Gastroesophageal sphincter (tissue), 4 donors: Measurements from ENCODE around the gene ELMO1. TPM values are rescaled to one million over a fixed set of nuclear protein-coding genes. Genes with fewer than 3 reads are reported as not detected.

ENCODE experiments used
- ATAC-seq: fragments of 150-250 bp; one replicate; pipeline ENCODE4 v1.9.1; 2016; ENCODE audit warnings: mild to moderate bottlenecking, moderate library complexity
- H3K27ac ChIP-seq, 4 donors: fragments of 200-600 bp; sonication (generic) in 3 of 4; 1 replicate in 3 of 4; 2 replicates in 1 of 4; pipeline ENCODE4 v1.5.1; 2016 to 2019
- H3K27me3 ChIP-seq: fragments of 200-600 bp; sonication (generic); one replicate; pipeline ENCODE4 v1.5.1; 2019
- H3K36me3 ChIP-seq, 2 donors: fragments of 200-600 bp; sonication (generic); one replicate each; pipeline ENCODE4 v1.5.1; 2019; ENCODE audit warnings: control low read depth in 1 of 2
- H3K4me1 ChIP-seq, 3 donors: fragments of 200-600 bp; sonication (generic); 1 replicate in 2 of 3; 2 replicates in 1 of 3; pipeline ENCODE4 v1.5.1; 2016 to 2019; ENCODE audit warnings: control low read depth in 2 of 3
- H3K4me3 ChIP-seq, 2 donors: fragments of 200-600 bp; sonication (generic); one replicate each; pipeline ENCODE4 v1.5.1; 2019; ENCODE audit warnings: mild to moderate bottlenecking in 1 of 2, moderate library complexity in 1 of 2
- H3K9me3 ChIP-seq, 3 donors: fragments of 200-600 bp; sonication (generic); one replicate each; pipeline ENCODE4 v1.5.1; 2017 to 2019; ENCODE audit warnings: control low read depth in 2 of 3
- EP300 ChIP-seq: sonication (generic); formaldehyde crosslinking; IDR thresholded peaks from one replicate; pipeline ENCODE4 v1.6.1; 2017; ENCODE audit warnings: antibody characterized with exemption, mild to moderate bottlenecking
- POLR2A ChIP-seq, 2 donors: fragments of 450-650 bp; IDR thresholded peaks; one replicate each; pipeline ENCODE4 v1.6.1; 2017; ENCODE audit warnings: antibody characterized with exemption in 2 of 2, mild to moderate bottlenecking in 2 of 2, moderate library complexity in 1 of 2
- POLR2AphosphoS5 ChIP-seq: sonication (generic); formaldehyde crosslinking; IDR thresholded peaks from one replicate; pipeline ENCODE4 v1.6.1; 2017; ENCODE audit warnings: antibody characterized with exemption
- WGBS, 2 donors: methylation state at CpG; one replicate each; pipeline ENCODE4 v1.1.5; 2018; ENCODE audit warnings: low coverage in 1 of 2; 5-methylcytosine and 5-hydroxymethylcytosine counted together
- total RNA-seq, 4 donors: library from RNA; depleted of rRNA; stranded (reverse); fragments of >200 nt; gene quantifications; one replicate each; pipeline ENCODE4 v1.1.0, GENCODE V29; 2016
- TF ChIP-seq, protein P1 (sequence below), 4 experiments: fragments of 200-600 bp in 2 of 4; fragments of 450-650 bp in 2 of 4; sonication (generic) in 1 of 4; IDR thresholded peaks; one replicate each; pipeline ENCODE4 v1.5.1; 2017 to 2019; ENCODE audit warnings: antibody characterized with exemption in 4 of 4, mild to moderate bottlenecking in 2 of 4, moderate library complexity in 2 of 4

The ELMO1 gene
- total RNA-seq, 4 donors from 2014 or later = 22.1 to 54.0 (median 42.7) TPM

DNA sequence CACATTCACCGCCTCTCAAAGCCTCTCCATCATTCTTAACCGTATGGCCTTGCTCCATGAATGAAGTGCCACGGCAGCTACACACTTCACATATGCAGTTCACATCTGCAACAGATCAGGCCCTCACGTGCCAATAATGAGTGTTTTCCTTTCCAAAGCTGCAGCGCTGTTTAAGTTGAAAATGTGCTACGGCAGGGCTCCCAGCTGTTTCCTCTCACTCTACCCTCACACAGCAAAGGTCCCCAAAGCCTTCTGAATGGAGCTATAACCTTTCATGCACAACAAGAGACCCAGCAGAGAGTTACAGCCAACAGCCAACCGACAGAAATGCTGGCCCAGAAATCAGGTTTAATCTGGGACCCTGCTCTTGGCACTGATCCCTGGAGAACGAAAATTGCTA lies 236.1 kb downstream of the ELMO1 start:
- peak overlapping the region in 2 of 4 donors; percentile 53 to 62 for H3K27ac ChIP-seq
- 53 to 67% methylated on average over 3 to 4 of the region's 8 CpGs for WGBS, 2 donors

DNA sequence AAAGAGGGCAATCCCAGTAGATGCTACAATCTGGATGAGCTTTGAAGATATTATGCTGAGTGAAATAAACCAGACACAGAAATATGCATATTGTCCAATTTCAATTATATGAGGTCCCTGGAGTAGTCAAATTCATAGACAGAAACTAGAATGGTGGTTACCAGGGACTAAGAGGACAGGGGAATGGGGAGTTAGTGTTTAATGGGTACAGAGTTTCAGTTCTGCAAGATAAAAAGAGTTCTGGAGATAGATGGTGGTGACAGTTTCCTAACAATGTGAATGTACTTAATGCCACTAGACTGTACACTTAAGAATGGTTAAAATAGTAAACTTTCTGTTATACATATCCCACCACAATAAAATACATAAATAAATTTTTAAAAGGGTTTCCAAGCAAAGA lies 236.6 kb downstream of the ELMO1 start:
- no peak for ATAC-seq
- peaks cover 8 to 69% (median 27%) of the 10 kb centered on the region in 3 donors for H3K4me1 ChIP-seq
- H3K27ac ChIP-seq = peak overlapping the region in 3 of 4 donors; percentile 52 to 62 (median 53)

More for the DNA sequence above, 236.1 kb downstream of the ELMO1 start:
- ATAC-seq = no peak
- H3K4me1 ChIP-seq = peaks cover 8 to 74% (median 29%) of the 10 kb centered on the region in 3 donors
- no peak overlapping the region for H3K4me3 ChIP-seq
- H3K36me3 ChIP-seq = no peaks in the 10 kb centered on the region
- TF ChIP-seq POLR2AphosphoS5 (no peak), EP300 (no peak), POLR2A (IDR thresholded peaks at IDR 0.05) (no peak)
- TF ChIP-seq, protein P1, sequence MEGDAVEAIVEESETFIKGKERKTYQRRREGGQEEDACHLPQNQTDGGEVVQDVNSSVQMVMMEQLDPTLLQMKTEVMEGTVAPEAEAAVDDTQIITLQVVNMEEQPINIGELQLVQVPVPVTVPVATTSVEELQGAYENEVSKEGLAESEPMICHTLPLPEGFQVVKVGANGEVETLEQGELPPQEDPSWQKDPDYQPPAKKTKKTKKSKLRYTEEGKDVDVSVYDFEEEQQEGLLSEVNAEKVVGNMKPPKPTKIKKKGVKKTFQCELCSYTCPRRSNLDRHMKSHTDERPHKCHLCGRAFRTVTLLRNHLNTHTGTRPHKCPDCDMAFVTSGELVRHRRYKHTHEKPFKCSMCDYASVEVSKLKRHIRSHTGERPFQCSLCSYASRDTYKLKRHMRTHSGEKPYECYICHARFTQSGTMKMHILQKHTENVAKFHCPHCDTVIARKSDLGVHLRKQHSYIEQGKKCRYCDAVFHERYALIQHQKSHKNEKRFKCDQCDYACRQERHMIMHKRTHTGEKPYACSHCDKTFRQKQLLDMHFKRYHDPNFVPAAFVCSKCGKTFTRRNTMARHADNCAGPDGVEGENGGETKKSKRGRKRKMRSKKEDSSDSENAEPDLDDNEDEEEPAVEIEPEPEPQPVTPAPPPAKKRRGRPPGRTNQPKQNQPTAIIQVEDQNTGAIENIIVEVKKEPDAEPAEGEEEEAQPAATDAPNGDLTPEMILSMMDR (IDR thresholded peaks at IDR 0.05) = no peak
- H3K9me3 ChIP-seq = no peaks in the 10 kb centered on the region
- no peaks in the 10 kb centered on the region for H3K27me3 ChIP-seq

GRCh38 chr7:37211097-37211880 lies 237.4 kb downstream of the ELMO1 start:
- Histone ChIP-seq H3K9me3 (no peaks in the 10 kb centered on the region), H3K4me1 (peaks cover 8 to 62% (median 21%) of the 10 kb centered on the region in 3 donors), H3K27me3 (no peaks in the 10 kb centered on the region), H3K27ac (peak overlapping the region; percentile 32 to 62 (median 52)), H3K36me3 (no peaks in the 10 kb centered on the region), H3K4me3 (no peak overlapping the region)
- TF ChIP-seq POLR2A (IDR thresholded peaks at IDR 0.05) = no peak
- TF ChIP-seq, protein P1 (IDR thresholded peaks at IDR 0.05) = no peak
- TF ChIP-seq EP300 = no peak
- peak; percentile 95 for TF ChIP-seq POLR2AphosphoS5
- peak; percentile 85 for ATAC-seq
- 26 to 61% methylated on average over 15 to 16 of the region's 16 CpGs for WGBS, 2 donors

More for the DNA sequence above, 236.6 kb downstream of the ELMO1 start:
- H3K4me3 ChIP-seq = no peak overlapping the region
- H3K27me3 ChIP-seq = no peaks in the 10 kb centered on the region
- H3K36me3 ChIP-seq = no peaks in the 10 kb centered on the region
- H3K9me3 ChIP-seq = no peaks in the 10 kb centered on the region
- TF ChIP-seq POLR2A (IDR thresholded peaks at IDR 0.05) = no peak
- TF ChIP-seq, protein P1 (IDR thresholded peaks at IDR 0.05) = no peak

- Histone ChIP-seq H3K27ac (peak overlapping the region; percentile 57 to 80 (median 75)), H3K36me3 (peaks cover 0 to 8% of the 10 kb centered on the region in 2 donors), H3K27me3 (no peaks in the 10 kb centered on the region), H3K9me3 (no peaks in the 10 kb centered on the region), H3K4me1 (peaks cover 8 to 61% (median 21%) of the 10 kb centered on the region in 3 donors), H3K4me3 (no peak overlapping the region)
- ATAC-seq = no peak
- WGBS, 2 donors = 27 to 80% methylated on average over 1 to 2 of the region's 3 CpGs
- TF ChIP-seq POLR2A (IDR thresholded peaks at IDR 0.05) (no peak), POLR2AphosphoS5 (no peak), EP300 (no peak)
- TF ChIP-seq, protein P1 (IDR thresholded peaks at IDR 0.05) = no peak
Measured at GRCh38 chr7:37209195-37209594, 239.5 kb downstream of the ELMO1 start.

- H3K36me3 ChIP-seq = peaks cover 0 to 13% of the 10 kb centered on the region in 2 donors
- no peak for TF ChIP-seq EP300
- TF ChIP-seq, protein P1 (IDR thresholded peaks at IDR 0.05) = peak; percentile 27 to 63 (median 60)
- TF ChIP-seq POLR2AphosphoS5 = peak; percentile 91
- WGBS, 2 donors = 0% methylated on average over 3 to 5 of the region's 5 CpGs
- no peaks in the 10 kb centered on the region for H3K27me3 ChIP-seq
- H3K9me3 ChIP-seq = no peaks in the 10 kb centered on the region
- H3K4me3 ChIP-seq = no peak overlapping the region
- H3K4me1 ChIP-seq = peaks cover 8 to 61% (median 21%) of the 10 kb centered on the region in 3 donors
- ATAC-seq = peak; percentile 90
- H3K27ac ChIP-seq = peak overlapping the region; percentile 57 to 80 (median 72)
Measured at GRCh38 chr7:37208528-37208927, 240.1 kb downstream of the ELMO1 start.
